Nucleus accumbens (tissue), 56 donors: ENCODE data around the gene TNNT3.

ENCODE experiments used
- DNase-seq, 56 donors: peaks; one replicate each; lab custom pipeline; 2025; lab: John Stamatoyannopoulos, UW

Gene TNNT3

DNA sequence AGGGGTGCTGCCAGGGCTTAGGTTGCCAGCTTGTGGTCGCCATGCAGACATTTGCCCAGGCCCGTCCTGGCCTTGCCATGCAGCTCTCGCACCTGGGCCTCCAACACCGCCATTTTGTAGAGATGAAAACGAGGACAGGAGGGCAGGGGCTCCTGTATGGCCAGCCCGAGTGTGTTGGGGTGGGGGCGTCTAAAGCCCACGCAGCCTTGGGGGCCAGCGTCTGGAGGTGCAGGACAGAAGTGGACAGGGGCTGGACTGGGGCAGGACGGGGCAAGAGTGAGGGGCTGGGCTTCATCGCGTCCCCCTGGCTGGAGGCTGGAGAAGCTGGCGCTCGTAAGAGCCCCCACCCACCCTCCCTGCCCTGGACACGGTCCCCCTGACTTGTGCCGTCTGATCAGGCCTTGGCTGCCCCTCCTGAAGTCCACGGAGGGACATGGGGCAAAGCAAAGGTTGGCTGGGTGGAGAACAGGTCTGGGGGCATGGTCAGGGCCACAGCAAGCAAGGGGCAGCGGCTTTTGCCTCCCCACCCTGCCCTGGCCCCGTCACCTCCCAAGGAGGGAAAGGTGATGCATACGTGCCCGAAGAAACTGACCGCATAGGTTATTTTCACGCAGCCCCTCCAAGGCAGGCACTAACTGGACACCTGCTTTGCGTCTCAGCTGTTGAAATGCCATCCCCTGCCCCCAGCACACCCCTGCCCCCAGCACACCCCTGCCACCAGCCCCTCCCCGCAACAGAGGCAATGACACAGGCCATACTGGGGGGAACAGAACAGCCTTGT, 815 bp downstream of the TNNT3 start:
- no peak for DNase-seq

DNA sequence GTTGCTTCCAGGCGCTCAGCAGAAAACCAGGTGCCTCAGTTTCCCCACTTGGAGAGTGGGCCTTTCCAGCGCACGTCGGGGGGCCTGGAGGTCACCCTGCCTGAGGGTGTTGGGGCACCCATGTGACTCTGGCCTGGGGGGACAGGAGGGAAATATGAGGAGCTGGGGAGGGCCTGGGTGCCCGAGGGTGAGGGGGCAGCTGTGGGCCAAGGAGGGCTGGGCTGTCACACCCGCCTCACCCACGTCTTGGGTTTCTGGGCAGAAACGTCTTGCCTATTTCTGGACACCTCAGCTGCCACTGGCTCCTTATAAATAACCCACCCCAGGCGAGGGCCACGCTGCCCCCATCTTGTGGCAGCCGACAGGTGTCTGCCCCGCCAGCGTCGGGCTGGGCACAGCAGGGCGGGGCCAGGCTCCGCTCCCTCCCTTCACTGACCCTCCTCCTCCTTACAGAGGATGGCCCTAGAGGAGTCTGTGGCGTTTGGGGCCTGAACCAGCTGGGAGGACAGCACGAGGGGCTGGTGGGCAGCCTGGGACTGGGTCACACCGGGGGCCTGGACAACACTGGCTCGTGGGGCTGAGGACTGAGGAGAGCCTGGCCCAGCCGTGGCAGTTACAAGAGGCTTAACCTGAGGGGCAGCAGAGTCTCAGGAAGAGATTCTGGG, 1.5 kb downstream of the TNNT3 start:
- DNase-seq, result no peak

DNA sequence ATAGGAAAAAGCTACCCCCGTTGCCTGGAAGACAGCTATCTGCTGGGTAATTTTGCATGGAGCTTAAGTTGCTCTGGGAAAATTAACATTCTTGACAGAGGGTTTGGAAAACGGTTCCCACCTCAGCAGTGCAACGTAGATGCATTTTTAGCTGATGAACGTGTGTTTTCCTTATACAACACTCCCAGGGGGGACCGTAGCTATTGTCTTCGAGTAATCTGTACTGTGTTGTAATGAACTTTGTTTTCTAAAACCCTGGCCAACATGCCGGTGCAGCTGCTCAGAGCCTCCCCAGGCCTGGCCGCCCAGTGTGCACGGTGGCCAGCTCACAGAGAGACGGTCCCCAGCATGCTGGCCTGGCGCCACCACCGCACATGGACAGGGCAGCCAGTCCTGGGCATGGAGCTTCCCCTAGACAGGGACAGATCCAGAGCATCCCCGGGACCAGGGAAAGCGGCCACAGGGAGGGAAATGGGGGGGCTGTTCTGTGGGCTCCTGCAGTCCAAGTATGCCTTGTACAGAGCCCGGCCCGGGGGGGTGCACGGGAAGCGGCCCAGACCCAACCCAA, 2.2 kb downstream of the TNNT3 start:
- peak in 9 of 56 donors; percentile 12 to 66 (median 17) for DNase-seq

DNA sequence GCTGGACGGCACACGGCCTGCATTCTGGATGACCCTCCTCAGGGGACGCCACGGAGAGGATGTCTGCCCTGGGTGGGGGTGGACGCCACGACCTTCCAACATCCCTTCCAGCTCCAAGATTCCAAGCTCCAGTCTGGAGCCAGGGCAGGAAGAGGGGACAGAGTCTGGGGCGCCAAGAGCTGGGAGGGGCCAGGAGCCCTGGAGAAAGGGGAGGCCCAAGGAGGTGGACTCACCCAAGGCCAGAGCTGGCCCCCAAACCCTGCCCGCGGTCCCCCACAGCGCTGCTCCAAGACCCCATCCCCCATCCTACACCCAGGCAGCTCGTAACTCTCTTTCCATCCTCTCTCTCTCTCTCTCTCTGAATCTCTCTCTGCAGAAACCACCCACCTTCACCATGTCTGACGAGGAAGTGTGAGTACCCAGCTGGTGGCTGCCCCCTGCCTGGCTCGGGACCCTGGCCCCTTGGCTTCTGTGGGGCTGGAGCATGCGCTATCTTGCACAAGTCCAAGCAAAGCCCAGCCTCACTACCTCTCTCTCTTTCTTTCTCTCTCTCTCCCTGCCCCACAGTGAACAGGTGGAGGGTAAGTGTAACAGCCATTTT, 3.1 kb downstream of the TNNT3 start:
- no peak for DNase-seq

DNA sequence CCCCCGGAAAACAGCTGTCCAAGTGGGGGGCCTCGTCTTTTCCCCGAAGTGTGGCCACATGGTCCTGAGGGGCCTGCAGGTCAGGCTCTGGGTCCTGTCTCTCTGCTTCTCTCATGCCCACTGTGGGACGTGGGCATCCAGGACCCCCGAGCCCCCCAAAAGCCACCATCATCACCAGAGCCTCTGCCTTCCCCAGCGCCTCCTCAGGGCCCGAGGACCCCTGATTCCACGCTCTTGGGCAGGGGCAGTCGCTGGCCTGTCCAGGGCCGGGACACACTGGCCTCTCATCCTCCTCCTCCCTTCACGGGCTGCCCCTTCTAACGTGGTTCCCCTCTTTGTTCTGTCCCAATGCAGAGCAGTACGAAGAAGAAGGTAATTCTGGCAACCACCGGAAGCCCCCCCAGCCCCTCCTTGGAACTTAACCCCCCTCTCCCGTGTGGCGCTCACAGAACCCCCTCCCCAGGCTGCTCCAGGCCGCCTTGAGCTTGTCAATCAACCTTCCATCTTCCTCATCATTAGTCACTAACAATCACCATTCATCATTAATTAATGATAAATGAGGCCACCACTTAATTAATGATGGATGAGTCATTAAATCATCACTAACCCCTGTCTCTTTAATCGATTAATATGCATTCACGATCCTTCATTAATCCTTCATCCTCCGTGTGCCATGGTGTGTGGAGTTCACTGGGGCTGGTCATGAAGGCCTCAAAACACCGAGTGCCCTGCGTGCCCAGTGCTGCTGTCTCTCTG, 3.9 kb downstream of the TNNT3 start:
- no peak for DNase-seq

DNA sequence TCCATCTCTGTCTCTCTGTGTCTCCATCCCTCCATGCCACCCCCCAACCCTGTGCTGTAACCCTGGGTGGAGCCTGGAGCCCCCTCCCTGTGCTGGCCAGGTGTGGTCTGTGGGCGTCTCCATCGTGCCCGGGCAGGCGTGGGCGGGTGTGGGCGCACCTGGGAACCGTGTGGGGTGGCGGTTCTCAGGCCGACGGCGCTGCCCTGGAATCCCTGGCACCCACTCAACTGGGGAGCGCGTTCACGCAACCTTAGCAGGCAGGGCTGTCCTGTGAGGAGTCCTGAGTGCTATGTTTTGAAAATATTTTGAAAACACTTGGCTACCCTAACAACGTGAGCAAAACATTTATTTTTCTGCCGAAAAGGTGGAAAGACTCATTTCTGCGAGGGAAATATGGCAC, 4.7 kb downstream of the TNNT3 start:
- no peak for DNase-seq

DNA sequence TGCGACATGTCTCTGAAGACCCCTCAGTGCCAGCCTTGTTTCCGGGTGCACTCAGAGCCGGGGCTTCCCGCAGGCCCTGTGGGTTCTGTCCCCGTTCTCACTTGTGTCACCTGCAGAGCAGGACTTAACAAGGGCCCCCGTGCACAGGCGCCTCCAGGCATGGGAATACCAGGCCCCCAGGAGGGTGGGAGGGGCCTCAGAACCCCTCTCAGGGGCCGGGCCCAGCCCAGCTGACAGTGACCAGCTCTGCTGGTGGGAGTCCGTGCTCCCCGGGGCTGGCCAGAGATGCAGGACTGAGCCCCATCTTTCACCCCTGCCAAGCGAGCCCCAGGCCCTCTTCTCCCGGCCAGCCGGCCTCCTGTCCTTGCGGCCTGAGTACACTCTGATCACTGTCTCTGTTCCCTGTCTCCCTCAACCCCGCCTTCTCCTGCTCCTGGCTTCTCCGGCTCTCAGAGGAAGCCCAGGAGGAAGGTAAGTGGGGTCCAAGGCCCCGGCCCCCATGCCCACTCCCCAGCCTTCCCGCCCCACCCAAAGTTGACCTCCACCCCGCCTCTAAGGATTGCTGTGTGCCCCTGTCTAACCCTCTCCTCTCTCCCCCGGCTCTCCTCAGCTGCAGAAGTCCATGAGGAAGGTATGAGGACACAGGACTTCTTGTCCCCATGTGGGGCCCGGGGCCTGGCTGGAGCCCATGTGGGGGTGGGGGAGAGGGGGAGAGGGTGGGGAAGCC, 5.3 kb downstream of the TNNT3 start:
- DNase-seq, result no peak

DNA sequence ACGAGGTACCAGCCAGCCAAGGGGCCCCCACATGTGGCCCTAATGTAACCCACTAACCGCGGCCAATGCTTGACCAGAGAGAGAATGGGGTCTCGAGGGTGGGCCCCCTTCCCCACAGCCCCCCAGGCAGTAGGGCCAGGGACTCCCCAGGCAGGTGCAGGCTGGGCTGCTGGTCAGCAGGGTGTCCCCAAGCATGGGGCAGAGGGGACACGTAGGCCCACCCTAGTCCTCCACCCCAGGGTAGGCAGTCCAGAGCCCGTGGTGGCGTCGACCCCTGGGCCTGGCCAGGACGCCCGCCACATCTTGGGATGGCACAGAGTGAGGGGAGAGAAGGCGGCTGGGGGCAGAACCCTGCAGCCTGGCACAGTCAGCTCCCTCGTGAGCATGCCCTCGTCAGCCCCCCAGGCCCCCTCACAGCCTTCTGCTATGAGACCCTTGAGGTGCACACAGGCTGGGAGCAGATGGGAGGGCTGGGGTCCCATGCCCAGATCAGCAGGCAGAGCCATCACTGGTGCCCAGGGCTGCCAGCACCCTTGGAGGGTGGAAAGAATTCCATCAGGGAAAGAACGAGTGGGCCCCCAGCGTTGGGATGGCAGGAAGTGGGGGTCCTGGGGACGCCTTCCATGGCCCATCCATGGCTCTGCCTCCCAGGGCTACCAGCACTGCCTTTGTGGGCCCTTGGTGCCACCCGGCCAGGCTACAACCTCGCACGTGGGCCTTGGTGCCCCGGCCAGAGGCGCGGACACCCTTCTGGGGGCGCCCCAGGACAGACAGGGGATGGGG, 6.1 kb downstream of the TNNT3 start:
- no peak for DNase-seq

DNA sequence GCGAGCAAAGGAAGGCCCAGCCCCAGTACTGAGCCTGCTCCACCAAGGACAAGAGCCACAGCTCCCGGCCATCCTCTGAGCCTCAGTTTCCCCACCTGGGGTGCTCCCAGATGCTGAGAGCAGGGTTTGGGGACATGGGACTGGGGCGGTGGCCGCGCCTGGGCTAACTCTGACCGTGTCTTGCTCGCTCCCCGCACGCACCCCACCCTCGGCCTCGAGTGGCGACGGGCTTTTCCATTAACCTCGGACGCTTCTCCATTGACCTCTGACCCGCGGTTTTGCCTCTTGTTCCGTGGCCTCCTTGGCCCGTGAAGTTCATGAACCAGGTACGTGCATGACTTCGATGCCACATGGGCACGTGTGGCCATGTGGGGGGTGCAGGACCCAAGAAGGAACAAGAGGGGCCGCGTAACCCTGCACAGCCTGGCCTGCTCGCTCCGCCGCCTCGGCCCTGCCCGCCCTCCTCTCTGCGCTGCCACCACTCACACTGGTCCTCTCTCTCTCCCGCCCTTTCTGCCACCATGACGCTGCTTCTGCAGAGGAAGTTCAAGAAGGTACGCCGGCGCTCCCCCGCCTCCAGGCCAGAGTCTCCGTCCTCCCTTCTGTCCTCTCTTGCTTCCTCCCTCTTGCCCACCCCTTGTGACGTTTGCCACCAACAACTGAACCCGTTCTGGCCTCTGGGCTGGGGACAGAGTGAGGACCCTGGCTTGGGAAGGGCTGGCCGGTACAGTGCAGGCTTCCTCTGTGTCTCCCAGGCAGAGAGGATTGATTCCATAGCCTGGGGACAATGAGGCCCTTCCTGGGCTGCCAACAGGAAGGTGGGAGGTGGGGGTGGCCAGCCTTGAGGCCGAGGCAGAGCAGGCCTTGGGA, 6.9 kb downstream of the TNNT3 start:
- DNase-seq, result no peak

DNA sequence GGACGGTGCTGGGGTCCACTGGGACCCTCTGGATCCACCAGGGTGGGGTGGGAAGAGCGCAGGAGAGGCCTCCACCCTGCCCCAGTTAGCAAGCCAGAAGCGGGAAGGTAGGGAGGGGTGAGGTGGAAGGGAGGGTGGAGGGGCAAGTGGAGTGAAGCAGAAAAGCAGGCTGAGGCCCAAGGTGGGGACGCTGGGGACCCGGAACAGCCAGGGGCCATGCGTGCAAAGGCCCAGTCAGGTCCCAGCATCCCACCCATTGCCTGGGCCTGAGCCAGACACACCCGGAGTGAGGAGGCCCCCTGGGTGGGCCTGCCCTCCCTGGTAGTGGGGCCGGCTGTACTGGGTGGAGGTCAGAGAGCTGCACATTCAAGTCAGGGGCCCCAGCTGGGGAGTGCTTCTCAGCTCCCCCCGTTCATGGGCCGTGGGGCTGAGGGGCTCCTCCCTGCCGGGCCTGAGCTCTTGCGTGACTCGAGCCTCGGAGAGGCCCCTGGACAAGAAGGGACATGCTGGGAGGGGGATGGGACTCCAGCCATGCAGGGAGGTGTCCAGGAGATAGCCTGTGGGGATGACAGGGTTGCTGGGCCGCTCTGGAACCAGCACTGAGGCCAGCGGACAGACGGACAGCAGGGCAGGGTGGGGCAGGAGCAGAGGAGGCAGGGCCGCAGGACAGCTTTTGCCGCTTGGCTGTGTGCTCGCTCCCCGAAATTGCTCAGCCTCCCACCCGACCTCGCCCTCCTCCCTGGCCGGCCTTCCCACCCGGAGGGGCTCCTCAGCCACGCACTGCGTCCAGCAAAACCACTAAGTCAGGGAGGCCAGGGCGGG, 7.7 kb downstream of the TNNT3 start:
- no peak for DNase-seq

DNA sequence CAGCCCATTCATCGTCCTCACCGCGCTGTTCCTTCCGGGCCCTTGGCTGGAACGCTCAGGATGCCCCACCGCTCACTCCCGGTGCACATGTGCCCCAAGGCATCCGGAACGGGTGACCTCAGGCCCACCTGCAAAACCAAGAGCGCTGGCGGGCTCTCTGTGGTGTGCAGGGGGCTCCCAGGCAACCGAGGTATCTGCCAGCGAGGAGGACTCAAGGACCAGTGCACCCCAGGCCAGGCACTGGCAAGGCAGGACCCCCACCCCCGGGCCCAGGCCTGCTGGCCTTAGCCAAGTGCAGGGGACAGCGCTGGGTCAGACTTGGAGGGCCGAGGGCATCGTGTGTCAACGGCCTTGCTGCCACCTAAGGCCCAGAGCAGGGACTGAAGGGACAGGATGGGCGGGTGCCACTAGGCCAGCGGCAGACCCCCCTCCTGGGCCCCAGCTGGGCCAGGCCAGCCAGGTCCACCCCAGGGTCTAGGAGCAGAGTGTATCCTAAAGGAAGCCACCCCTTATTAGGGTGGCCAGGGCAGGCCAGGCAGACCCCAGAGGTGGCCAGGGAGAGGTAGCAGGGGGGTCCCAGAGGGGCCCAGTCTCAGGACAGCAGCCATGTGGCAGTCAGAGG, 8.5 kb downstream of the TNNT3 start:
- no peak for DNase-seq

DNA sequence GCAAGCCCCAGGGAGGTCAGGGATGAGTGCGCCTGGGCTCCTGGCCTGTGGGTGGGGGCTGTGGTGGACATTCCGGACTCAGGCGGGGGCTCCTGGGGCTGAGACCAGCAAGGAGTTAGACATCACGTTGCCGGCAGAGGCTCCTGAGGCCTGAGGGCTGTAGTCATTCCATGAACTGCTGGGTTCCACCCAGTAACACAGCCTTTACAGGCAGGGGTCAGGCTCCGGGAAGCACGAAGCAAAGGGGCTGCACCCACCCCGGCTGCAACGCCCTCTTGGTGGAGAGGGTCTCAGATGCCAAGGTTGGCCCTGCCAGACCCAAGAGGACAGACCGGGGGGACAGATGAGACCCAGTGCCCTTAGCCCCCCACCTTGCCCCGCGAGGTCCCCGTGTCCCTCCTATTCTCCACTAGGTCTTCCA, 9.0 kb downstream of the TNNT3 start:
- DNase-seq, result no peak

DNA sequence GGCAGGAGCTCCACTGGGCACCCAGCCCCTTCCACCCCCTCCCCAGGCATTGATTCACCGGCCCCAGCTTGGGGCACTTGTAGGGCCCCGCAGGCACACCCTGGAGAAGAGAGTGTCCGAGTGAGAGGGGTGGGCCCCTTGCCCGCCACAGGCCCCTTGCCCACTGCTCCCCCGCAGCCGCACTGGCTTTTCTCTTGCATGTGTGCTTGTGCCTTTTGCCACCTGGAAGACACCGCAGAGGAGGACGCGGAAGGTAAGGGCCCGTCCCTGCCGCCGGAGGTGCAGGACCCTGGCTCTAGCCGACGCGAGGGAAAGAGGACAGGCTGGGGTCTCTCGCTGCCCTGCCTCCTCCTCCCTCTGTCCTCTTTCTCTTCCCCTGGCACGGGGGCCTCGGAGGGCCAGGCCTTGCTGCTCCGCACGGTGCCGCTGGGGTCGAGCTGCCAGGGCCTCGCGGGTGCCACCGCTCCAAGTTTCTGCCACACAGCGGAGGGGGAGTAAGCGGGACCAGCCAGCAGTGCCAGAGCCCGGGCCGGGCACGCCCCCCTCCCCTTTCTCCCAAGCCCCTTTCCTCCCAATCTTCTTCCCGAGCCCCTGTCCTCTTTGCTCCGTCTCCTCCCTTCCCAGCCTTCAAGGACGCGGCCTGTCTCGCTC, 9.5 kb downstream of the TNNT3 start:
- no peak for DNase-seq

DNA sequence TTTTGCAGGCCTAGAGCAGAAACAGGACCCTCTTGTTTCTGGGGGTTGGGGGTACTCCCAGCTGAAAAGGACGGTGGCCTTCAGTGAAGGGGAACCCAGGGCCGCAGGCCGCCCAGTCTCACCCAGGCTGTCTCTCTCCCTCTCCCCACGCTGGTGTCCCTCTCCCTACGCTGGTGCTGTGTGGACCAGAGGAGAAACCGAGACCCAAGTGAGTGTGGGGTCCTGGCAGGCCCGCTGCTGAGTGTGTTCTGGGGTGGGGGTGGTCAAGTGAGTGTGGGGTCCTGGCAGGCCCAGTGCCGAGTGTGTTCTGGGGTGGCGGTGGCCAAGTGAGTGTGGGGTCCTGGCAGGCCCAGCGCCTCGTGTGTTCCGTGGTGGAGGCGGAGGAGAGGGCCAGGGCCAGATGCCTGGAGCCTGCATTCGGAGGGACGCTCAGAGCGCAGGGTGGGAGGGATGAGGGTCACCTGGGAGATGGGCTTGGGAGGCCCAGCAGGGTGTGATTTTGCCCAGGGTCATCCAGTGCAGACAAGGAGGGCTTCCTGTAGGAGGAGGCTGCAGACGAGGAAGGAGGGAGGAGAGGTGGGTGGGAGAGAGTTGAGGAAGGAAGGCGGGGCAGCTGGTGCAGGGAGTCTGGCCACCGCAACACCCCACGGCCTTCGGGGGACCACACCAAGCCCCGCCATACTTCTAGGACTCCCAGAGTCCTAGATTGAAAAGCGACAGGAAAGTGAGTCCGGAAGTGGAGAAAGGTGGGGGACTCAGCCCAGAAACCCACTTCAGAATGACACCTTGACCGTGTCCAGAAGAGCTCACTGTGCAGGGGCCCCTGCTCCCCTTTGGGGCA, 10.3 kb downstream of the TNNT3 start:
- DNase-seq, result no peak

DNA sequence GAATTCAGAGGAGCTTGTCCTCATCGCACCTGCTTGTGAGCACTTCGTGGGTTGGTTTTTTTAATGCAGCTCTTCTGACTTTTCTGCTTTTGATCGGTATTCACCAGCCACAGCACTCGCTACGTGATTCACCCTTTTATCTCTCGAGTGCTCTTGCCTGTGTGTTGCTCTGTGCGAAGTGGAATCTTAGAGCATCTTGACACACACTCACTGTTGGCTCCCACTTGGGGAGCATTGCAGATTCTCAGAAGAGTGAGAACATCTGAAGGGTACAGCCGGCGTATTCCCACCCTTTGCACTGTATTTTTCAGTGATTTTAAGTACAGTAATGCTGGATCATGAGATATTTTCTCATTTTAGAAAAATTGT, 10.9 kb downstream of the TNNT3 start:
- peak in 5 of 56 donors; percentile 1 to 45 (median 26) for DNase-seq
